Measurements from ENCODE around the gene C2CD2. TPM values are rescaled to one million over a fixed set of nuclear protein-coding genes. Genes with fewer than 3 reads are reported as not detected.

C2CD2 gene
- total and polyA plus RNA-seq, 2 of the 8 experiments (the other 6 are each of a cell fraction or from before 2014, with no cell fraction given), result 10.4 to 13.0 TPM

GRCh38 chr21:41897047-41897669, 56.7 kb downstream of the C2CD2 start:
- Histone ChIP-seq H4K8ac (ENCODE audit: extremely low read depth, insufficient read depth, low read length) (peak overlapping the region; percentile 36; the same call in 1 of the 2 replicates), H3K4me2 (ENCODE audit: insufficient read depth in 1 of 2, low read depth in 2 of 2, low read length in 2 of 2) (peak overlapping the region in 1 of 2 experiments; percentile 18; a peak in 1 of 4 replicates), H2BK12ac (ENCODE audit: low read depth, low read length) (peak overlapping the region; percentile 87), H3K79me1 (ENCODE audit: low read depth, low read length) (no peaks in the 10 kb centered on the region), H3K36me3 (ENCODE audit: control insufficient read depth in 2 of 4, insufficient read depth in 4 of 4, low read length in 3 of 4) (peaks cover 0 to 2% (median 0%) of the 10 kb centered on the region in 4 experiments; a peak in 2 of 8 replicates), H3K27ac (ENCODE audit: low read depth, low read length) (no peak overlapping the region), H4K91ac (replicated peaks; ENCODE audit: insufficient read length, low read length) (peak overlapping the region; percentile 52), H3K4ac (replicated peaks; ENCODE audit: insufficient read length, low read depth, low read length) (peak overlapping the region; percentile 39), H3K56ac (replicated peaks; ENCODE audit: insufficient read length, low read depth, low read length) (no peak overlapping the region), H3K4me1 (replicated peaks in 1 of 4; ENCODE audit: control insufficient read depth in 3 of 4, insufficient read depth in 4 of 4, low read length in 3 of 4) (peaks cover 4 to 23% (median 19%) of the 10 kb centered on the region in 4 experiments), H3K23ac (ENCODE audit: insufficient read length) (no peak overlapping the region), H3K14ac (ENCODE audit: insufficient read length) (no peak overlapping the region), H3K4me3 (ENCODE audit: extremely low read depth in 1 of 4, insufficient read depth in 2 of 4, low read depth in 3 of 4, low read length in 4 of 4) (no peak overlapping the region), H3K9me3 (ENCODE audit: insufficient read depth in 2 of 2, low read depth in 1 of 2, low read length in 1 of 2) (no peaks in the 10 kb centered on the region), H2AK5ac (ENCODE audit: low read depth, low read length) (no peak overlapping the region), H4K5ac (ENCODE audit: insufficient read length, low read depth, low read length) (no peak overlapping the region), H2BK5ac (ENCODE audit: low read depth, low read length) (peak overlapping the region; percentile 71; the same call in 1 of the 2 replicates), H2BK120ac (replicated peaks; ENCODE audit: low read depth, low read length) (no peak overlapping the region), H4K20me1 (replicated peaks in 1 of 2; ENCODE audit: control insufficient read depth in 1 of 2, insufficient read depth in 2 of 2, low read length in 2 of 2) (no peaks in the 10 kb centered on the region), H3K18ac (ENCODE audit: extremely low read depth, low read length) (peak overlapping the region; percentile 51), H3K79me2 (ENCODE audit: control insufficient read depth in 1 of 2, insufficient read depth in 2 of 2, low read length in 2 of 2) (no peaks in the 10 kb centered on the region), H2AFZ (ENCODE audit: low read length) (no peak overlapping the region), H3K9ac (replicated peaks in 1 of 4; ENCODE audit: extremely low read depth in 1 of 4, low read depth in 3 of 4, low read length in 3 of 4) (no peak overlapping the region), H3K23me2 (ENCODE audit: low read depth, low read length) (no peaks in the 10 kb centered on the region), H2BK20ac (ENCODE audit: low read length) (0 out of 2 replicates have a peak overlapping the region, but pooled peaks have one; percentile 48), H2BK15ac (ENCODE audit: low read length) (no peak overlapping the region), H3K27me3 (replicated peaks in 1 of 4; ENCODE audit: control insufficient read depth in 3 of 4, extremely low read depth in 1 of 4, insufficient read depth in 3 of 4, low read length in 3 of 4) (no peaks in the 10 kb centered on the region)
- CTCF ChIA-PET (ENCODE audit: partially characterized antibody), result interaction anchor here (0.6 to 1.8 kb wide), 4 partner anchors 15 to 211 kb away, joined by 3 read pairs; no protein-coding TSS in a partner anchor
- FAIRE-seq (no peak), DNase-seq (ENCODE audit: low read depth in 1 of 2, low spot score in 2 of 2) (no peak)
- POLR2A ChIA-PET (ENCODE audit: partially characterized antibody), result interaction anchor here (2.8 kb wide), 1 partner anchor 17 kb away, joined by 10 read pairs; the partner anchor contains the start of gene PRDM15
- 84% methylated on average over 11 of the region's 11 CpGs; no CpG with 5 or more reads in 1 of the 2 experiments for WGBS, 2 experiments (ENCODE audit: extremely low coverage in 1 of 2, insufficient coverage in 1 of 2, insufficient read length in 1 of 2, insufficient replicate concordance in 2 of 2, low coverage in 1 of 2, low lambda C conversion rate in 2 of 2, missing lambda C conversion rate in 1 of 2)
- TF ChIP-seq POLR2A (IDR thresholded peaks at IDR 0.05; ENCODE audit: control extremely low read depth in 1 of 2, low read depth in 2 of 2, low read length in 2 of 2) (no peak), PHF8 (conservative IDR thresholded peaks at IDR 0.05; ENCODE audit: low read depth, low read length) (no peak), SUZ12 (IDR thresholded peaks at IDR 0.05; ENCODE audit: low read length) (no peak), TAF7 (optimal IDR thresholded peaks at IDR 0.05; ENCODE audit: borderline replicate concordance, low read depth, low read length) (no peak), CEBPB (IDR thresholded peaks at IDR 0.05; ENCODE audit: low read depth, low read length) (no peak), ATF3 (IDR thresholded peaks at IDR 0.05; ENCODE audit: insufficient read depth, low read depth, low read length) (no peak), CBX8 (IDR thresholded peaks at IDR 0.05; ENCODE audit: borderline replicate concordance, low read depth, low read length) (no peak)
- TF ChIP-seq, protein P1, sequence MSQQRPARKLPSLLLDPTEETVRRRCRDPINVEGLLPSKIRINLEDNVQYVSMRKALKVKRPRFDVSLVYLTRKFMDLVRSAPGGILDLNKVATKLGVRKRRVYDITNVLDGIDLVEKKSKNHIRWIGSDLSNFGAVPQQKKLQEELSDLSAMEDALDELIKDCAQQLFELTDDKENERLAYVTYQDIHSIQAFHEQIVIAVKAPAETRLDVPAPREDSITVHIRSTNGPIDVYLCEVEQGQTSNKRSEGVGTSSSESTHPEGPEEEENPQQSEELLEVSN (IDR thresholded peaks at IDR 0.05), result no peak
